Cardiac fibroblast (primary cell): Measurements from ENCODE around the gene UBA7.

ENCODE experiments used
- DNase-seq, 2 donors: peaks; one replicate each; pipeline versions ENCODE4 v3.0.0 to v3.0.0-alpha.2; 2010; ENCODE audit warnings: low read depth in 2 of 2
- H3K4me3 ChIP-seq, 2 donors: replicated peaks in 1 of 2; 1 replicate in 1 of 2; 2 replicates in 1 of 2; pipeline ENCODE4 v1.5.1; 2011; ENCODE audit warnings: low read depth in 2 of 2, low read length in 2 of 2, mild to moderate bottlenecking in 2 of 2, moderate library complexity in 1 of 2
- CTCF ChIP-seq: IDR thresholded peaks from one replicate; pipeline ENCODE4 v1.5.1; 2011; ENCODE audit warnings: low read depth, mild to moderate bottlenecking, low read length, inconsistent platforms

Gene UBA7

GRCh38 chr3:49799105-49799504 is 14.6 kb downstream of the UBA7 start:
- TF ChIP-seq CTCF, result no peak
- no peak for DNase-seq
- H3K4me3 ChIP-seq, result no peak overlapping the region

GRCh38 chr3:49794926-49795905 is 18.5 kb downstream of the UBA7 start:
- no peak for TF ChIP-seq CTCF
- no peak overlapping the region for H3K4me3 ChIP-seq
- no peak for DNase-seq

GRCh38 chr3:49794431-49794830 is 19.3 kb downstream of the UBA7 start:
- DNase-seq, result no peak
- no peak for TF ChIP-seq CTCF
- H3K4me3 ChIP-seq, result no peak overlapping the region

- H3K4me3 ChIP-seq, result no peak overlapping the region
- TF ChIP-seq CTCF, result no peak
- no peak for DNase-seq
Measured at GRCh38 chr3:49793486-49794085, 20.2 kb downstream of the UBA7 start.

GRCh38 chr3:49792371-49793150 is 21.2 kb downstream of the UBA7 start:
- no peak for DNase-seq

GRCh38 chr3:49791571-49791970 is 22.2 kb downstream of the UBA7 start:
- DNase-seq, result no peak
- H3K4me3 ChIP-seq, result no peak overlapping the region
- no peak for TF ChIP-seq CTCF

More at GRCh38 chr3:49792371-49793150, 21.2 kb downstream of the UBA7 start:
- no peak for TF ChIP-seq CTCF
- H3K4me3 ChIP-seq, result no peak overlapping the region
